MM.1S (cell line): Measurements from ENCODE around the gene ENTPD3.
"Not testable (repeated sequence)": the region's sequence is repeated elsewhere in the genome, so short reads cannot be mapped to it uniquely, and the experiment has no call there.

Experiments used
- DNase-seq: peaks from one replicate; pipeline ENCODE4 v3.0.0-alpha.2; 2015
- H2AFZ ChIP-seq: fragments of 300-600 bp; sonication (generic); 2 replicates; pipeline ENCODE4 v1.6.0; 2016; ENCODE audit warnings: antibody characterized with exemption, low read length
- H3F3A ChIP-seq: fragments of 300-600 bp; sonication (generic); 2 replicates; pipeline ENCODE4 v1.6.1; 2016; ENCODE audit warnings: mild to moderate bottlenecking, antibody characterized with exemption, low read length, moderate library complexity, mixed read lengths; ENCODE audit not compliant: insufficient read depth
- H3K27ac ChIP-seq: fragments of 300-600 bp; sonication (generic); 2 replicates; pipeline ENCODE4 v1.5.1; 2016; ENCODE audit warnings: mild to moderate bottlenecking, low read length
- H3K27me3 ChIP-seq: fragments of 300-600 bp; sonication (generic); replicated peaks from 2 replicates; pipeline ENCODE4 v1.6.0; 2016; ENCODE audit warnings: low read length; ENCODE audit not compliant: insufficient read depth
- H3K36me3 ChIP-seq: fragments of 300-600 bp; sonication (generic); replicated peaks from 2 replicates; pipeline ENCODE4 v1.6.1; 2016; ENCODE audit warnings: mild to moderate bottlenecking, low read length, mixed read lengths; ENCODE audit not compliant: insufficient read depth
- H3K4me1 ChIP-seq: fragments of 300-600 bp; sonication (generic); 2 replicates; pipeline ENCODE4 v1.6.1; 2016; ENCODE audit warnings: low read length, mixed read lengths
- H3K4me2 ChIP-seq: fragments of 300-600 bp; sonication (generic); 2 replicates; pipeline ENCODE4 v1.6.0; 2016; ENCODE audit warnings: low read depth, low read length
- H3K4me3 ChIP-seq: fragments of 300-600 bp; sonication (generic); 2 replicates; pipeline ENCODE4 v1.5.1; 2016; ENCODE audit warnings: low read length, mixed read lengths
- H3K79me2 ChIP-seq: fragments of 300-600 bp; sonication (generic); 2 replicates; pipeline ENCODE4 v1.6.1; 2016; ENCODE audit warnings: mixed run types, low read length, mixed read lengths
- H3K9ac ChIP-seq: fragments of 300-600 bp; sonication (generic); 2 replicates; pipeline ENCODE4 v1.6.1; 2016; ENCODE audit warnings: low read length, mixed read lengths
- H3K9me2 ChIP-seq: fragments of 300-600 bp; sonication (generic); replicated peaks from 2 replicates; pipeline ENCODE4 v1.6.1; 2016; ENCODE audit warnings: mild to moderate bottlenecking, low read length, mixed read lengths; ENCODE audit not compliant: insufficient read depth
- H3K9me3 ChIP-seq: fragments of 300-600 bp; sonication (generic); replicated peaks from 2 replicates; pipeline ENCODE4 v1.6.1; 2016; ENCODE audit warnings: mild to moderate bottlenecking, low read length, mixed read lengths; ENCODE audit not compliant: insufficient read depth
- H4K20me1 ChIP-seq: fragments of 300-600 bp; sonication (generic); 2 replicates; pipeline ENCODE4 v1.6.1; 2016; ENCODE audit warnings: mild to moderate bottlenecking, low read length, moderate library complexity, mixed read lengths; ENCODE audit not compliant: insufficient read depth
- EZH2 ChIP-seq: fragments of 300-600 bp; sonication (generic); optimal IDR thresholded peaks from 2 replicates; pipeline ENCODE3; 2017; ENCODE audit warnings: low read depth, mild to moderate bottlenecking, antibody characterized with exemption, low read length, mixed read lengths
- EZH2phosphoT487 ChIP-seq: fragments of 300-600 bp; sonication (generic); IDR thresholded peaks from 2 replicates; pipeline ENCODE4 v1.6.1; 2018; ENCODE audit warnings: antibody characterized with exemption, low read length
- TF ChIP-seq, protein P1 (sequence below): fragments of 300-600 bp; sonication (generic); IDR thresholded peaks from 2 replicates; pipeline ENCODE4 v1.5.1; 2016; ENCODE audit warnings: antibody characterized with exemption, low read length, mixed read lengths

Gene ENTPD3

DNA sequence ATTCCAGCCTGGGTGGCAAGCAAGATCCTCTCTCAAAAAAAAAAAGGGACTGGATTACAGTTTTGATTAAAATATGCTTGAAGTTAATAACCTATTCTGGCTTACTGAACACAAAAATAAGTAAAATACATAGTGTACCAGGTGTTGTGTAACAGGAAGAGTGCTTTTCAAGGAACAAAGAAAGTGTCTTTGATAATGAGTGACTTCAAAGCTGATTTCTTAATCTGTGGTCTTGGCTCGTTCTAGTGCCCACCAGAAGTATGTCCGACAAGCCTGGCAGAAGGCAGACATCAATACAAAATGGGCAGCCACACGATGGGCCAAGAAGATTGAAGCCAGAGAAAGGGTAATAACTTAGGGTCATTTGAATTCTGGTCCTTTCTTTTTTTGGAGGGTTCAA is 74.2 kb downstream of the ENTPD3 start:
- H3K79me2 ChIP-seq, result peaks cover 30% of the 10 kb centered on the region
- no peak overlapping the region for H3K27ac ChIP-seq
- peaks cover 23% of the 10 kb centered on the region for H3F3A ChIP-seq
- no peak overlapping the region for H2AFZ ChIP-seq
- no peak for TF ChIP-seq EZH2phosphoT487
- TF ChIP-seq, protein P1, sequence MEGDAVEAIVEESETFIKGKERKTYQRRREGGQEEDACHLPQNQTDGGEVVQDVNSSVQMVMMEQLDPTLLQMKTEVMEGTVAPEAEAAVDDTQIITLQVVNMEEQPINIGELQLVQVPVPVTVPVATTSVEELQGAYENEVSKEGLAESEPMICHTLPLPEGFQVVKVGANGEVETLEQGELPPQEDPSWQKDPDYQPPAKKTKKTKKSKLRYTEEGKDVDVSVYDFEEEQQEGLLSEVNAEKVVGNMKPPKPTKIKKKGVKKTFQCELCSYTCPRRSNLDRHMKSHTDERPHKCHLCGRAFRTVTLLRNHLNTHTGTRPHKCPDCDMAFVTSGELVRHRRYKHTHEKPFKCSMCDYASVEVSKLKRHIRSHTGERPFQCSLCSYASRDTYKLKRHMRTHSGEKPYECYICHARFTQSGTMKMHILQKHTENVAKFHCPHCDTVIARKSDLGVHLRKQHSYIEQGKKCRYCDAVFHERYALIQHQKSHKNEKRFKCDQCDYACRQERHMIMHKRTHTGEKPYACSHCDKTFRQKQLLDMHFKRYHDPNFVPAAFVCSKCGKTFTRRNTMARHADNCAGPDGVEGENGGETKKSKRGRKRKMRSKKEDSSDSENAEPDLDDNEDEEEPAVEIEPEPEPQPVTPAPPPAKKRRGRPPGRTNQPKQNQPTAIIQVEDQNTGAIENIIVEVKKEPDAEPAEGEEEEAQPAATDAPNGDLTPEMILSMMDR, result no peak
- TF ChIP-seq EZH2, result no peak
- no peaks in the 10 kb centered on the region for H3K9me3 ChIP-seq
- no peak overlapping the region for H3K4me3 ChIP-seq
- H4K20me1 ChIP-seq, result peaks cover 5% of the 10 kb centered on the region; the same call in 1 of the 2 replicates
- no peak for DNase-seq
- H3K4me2 ChIP-seq, result no peak overlapping the region
- no peaks in the 10 kb centered on the region for H3K27me3 ChIP-seq
- H3K36me3 ChIP-seq, result peaks cover 16% of the 10 kb centered on the region
- H3K9me2 ChIP-seq, result no peaks in the 10 kb centered on the region
- no peak overlapping the region for H3K9ac ChIP-seq
- H3K4me1 ChIP-seq, result peaks cover 9% of the 10 kb centered on the region

DNA sequence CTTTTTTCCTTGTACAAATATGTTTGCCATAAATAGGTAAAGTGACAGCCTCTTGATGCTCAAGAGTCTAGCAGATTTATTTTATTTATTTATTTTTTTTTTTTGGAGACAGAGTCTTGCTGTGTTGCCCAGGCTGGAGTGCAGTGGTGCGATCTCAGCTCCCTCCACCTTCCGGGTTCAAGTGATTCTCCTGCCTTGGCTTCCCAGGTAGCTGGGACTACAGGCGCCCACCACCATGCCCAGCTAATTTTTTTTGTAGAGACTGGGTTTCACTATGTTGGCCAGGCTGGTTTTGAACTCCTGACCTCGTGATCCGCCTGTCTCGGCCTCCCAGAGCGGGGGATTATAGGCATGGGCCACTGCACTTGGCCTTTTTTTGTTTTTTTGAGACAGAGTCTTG is 75.9 kb downstream of the ENTPD3 start:
- H3K4me2 ChIP-seq, H3K4me3 ChIP-seq, H4K20me1 ChIP-seq, H3K27me3 ChIP-seq, H3K9me2 ChIP-seq, H3K4me1 ChIP-seq, H3K9me3 ChIP-seq, H3K9ac ChIP-seq, H2AFZ ChIP-seq, H3K27ac ChIP-seq, DNase-seq: not testable (repeated sequence)
- Histone ChIP-seq H3K36me3 (peaks cover 16% of the 10 kb centered on the region), H3K79me2 (peaks cover 23% of the 10 kb centered on the region), H3F3A (peaks cover 30% of the 10 kb centered on the region)

DNA sequence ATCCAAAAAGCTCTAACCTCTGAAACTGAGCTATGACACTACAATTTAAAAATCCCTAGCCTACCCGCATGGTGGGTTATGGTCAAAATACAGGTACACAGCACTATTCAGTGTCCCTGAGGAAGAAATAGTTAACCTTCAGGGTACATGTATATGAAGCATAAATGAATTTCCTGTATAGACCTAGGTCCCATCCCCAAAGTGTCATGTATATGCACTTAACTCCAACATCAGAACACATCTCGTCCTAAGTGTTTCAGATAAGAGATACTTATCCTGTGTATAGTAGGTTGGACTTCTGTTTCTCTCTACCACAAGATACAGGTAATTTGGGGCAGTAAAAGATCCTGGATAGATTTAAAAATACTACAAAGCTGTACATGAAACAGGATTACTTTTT is 76.6 kb downstream of the ENTPD3 start:
- Histone ChIP-seq H3K79me2 (peaks cover 16% of the 10 kb centered on the region), H3K9ac (no peak overlapping the region), H3K4me3 (no peak overlapping the region), H3K9me3 (no peaks in the 10 kb centered on the region), H3K4me1 (peaks cover 2% of the 10 kb centered on the region), H3K9me2 (no peaks in the 10 kb centered on the region), H3K27me3 (no peaks in the 10 kb centered on the region), H3K36me3 (peaks cover 11% of the 10 kb centered on the region), H3F3A (peaks cover 30% of the 10 kb centered on the region), H3K4me2 (no peak overlapping the region), H3K27ac (no peak overlapping the region), H2AFZ (no peak overlapping the region), H4K20me1 (peaks cover 5% of the 10 kb centered on the region; the same call in 1 of the 2 replicates)
- TF ChIP-seq EZH2, result no peak
- no peak for DNase-seq

DNA sequence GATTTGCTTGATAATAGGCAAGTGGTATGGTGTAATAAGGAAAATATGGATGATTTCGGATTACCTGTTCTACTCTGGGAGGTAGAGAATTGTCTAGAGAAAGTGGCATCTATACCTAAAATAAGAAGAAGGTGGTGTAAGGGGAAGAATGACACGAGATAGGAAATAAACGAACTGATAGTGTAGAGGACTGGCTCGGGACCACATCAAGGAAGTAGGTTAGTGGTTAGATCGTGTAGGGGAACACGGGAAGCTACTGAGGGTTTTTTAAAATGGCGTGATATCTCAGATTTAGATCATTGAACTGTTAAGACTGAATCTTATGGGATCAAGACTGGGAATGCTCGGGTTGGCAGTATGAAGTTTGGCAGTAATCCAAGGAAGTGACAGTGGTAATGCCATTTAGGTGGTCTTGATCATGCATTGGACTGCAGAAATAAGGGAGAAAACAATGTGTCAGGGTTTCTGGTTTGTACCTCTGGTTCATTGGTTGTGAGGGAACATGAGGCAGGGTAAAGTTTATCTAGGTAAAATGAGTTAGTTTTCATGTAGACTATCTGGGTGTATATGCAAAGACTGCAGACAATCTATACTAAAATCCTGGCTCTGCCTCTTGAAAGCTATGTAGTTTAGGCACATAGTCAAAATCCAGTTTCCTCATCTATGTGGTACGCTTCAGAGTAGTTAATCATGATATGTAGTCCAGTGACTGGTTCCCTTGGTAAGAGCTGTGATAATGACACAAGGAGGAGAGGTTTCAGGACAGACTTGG is 77.5 kb downstream of the ENTPD3 start:
- Histone ChIP-seq H3K4me2 (no peak overlapping the region), H3K9ac (no peak overlapping the region), H3K9me2 (no peaks in the 10 kb centered on the region), H2AFZ (no peak overlapping the region), H3F3A (peaks cover 30% of the 10 kb centered on the region), H3K36me3 (peaks cover 8% of the 10 kb centered on the region), H3K79me2 (peaks cover 7% of the 10 kb centered on the region; the same call in 1 of the 2 replicates), H3K9me3 (no peaks in the 10 kb centered on the region), H4K20me1 (peaks cover 5% of the 10 kb centered on the region; the same call in 1 of the 2 replicates), H3K4me1 (no peaks in the 10 kb centered on the region), H3K27me3 (no peaks in the 10 kb centered on the region), H3K4me3 (no peak overlapping the region), H3K27ac (no peak overlapping the region)
- TF ChIP-seq EZH2phosphoT487, result no peak
- TF ChIP-seq, protein P1, result no peak
- no peak for TF ChIP-seq EZH2
- DNase-seq, result no peak
